GM19238 (cell line): ENCODE data around the gene CCL7.

ENCODE experiments used
- DNase-seq: peaks from one replicate; pipeline ENCODE4 v3.0.0; 2011; ENCODE audit warnings: low spot score; ENCODE audit not compliant: insufficient read length

CCL7 gene

DNA sequence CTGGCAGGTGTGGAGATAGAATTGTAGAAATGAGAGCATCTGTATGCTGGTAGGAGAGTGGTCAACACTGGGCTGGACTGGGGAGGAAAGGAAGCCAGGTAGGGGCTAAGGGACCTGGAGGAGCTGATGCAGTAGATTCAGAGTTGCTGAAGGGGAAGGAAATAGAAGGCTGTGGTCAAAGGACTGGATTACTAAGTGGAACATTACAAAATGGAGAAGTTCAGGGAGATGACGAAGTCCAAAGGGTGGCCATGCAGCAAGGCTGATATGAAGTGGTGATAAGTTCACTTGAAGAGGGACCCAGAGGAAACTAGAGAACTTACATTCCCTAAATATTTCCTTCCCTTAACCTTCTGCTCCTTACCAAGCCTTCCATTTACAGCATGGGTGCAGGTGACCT is 23.6 kb upstream of the CCL7 start:
- no peak for DNase-seq

DNA sequence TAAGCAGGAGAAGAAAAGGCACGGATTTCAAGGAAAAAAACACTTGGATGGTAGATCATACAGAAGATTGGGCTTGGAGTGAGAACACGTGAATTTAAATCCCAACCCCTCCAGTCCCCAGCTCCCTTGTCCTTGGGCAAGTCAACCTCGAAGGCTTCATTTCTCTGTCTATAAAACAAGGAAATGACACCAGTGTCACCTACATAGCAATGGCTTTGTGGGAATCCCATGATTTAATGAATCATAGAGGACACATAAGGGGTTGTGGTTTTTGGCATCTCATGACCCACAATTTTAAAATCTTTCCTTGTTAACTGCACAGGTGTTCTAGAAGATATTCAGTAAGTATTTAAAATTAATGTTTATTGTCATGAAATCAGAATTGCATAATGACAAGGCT is 23.1 kb upstream of the CCL7 start:
- no peak for DNase-seq

DNA sequence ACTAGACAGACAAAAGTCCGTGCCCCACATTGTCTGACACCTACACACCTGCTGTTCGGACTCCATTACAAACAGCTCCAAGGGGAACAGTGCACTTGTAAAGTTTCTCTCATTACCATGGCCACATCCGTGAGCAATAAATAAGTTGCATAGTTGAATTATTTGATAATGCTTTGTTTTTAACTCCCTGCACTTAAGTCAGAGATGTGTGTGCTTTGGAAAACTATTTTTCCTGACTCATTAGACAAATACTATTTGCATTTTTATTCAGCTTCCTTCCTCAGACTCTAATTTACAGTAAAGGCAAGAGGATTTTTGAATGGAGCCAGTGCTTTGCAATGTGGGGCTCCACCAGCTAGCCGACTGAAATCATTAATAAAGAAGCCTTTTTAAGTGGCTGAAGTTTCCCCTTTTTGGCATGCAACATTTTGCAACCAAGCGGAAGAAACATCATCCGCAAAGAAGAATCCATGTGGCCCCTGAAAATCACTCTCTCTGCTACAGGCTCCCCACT is 21.5 kb upstream of the CCL7 start:
- DNase-seq: no peak

DNA sequence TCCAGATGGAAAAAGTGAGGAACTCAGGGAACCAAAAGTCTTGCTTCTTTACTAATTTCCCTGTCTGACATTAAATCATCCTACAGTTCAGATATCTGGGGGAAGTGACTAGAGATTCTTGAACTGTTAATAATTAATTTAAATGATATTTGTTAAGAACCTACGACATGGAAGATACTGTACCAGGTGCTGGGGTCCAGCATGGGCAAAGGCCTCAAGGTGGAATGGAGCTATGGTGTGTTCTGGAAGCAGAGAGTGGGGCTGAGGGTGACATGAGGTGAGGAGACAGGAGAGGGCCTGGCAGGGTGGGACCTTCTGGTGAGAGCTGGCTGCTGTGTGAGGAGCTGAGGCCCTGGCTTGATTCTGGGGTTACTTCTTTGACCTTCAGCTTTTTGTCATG is 21.0 kb upstream of the CCL7 start:
- no peak for DNase-seq

DNA sequence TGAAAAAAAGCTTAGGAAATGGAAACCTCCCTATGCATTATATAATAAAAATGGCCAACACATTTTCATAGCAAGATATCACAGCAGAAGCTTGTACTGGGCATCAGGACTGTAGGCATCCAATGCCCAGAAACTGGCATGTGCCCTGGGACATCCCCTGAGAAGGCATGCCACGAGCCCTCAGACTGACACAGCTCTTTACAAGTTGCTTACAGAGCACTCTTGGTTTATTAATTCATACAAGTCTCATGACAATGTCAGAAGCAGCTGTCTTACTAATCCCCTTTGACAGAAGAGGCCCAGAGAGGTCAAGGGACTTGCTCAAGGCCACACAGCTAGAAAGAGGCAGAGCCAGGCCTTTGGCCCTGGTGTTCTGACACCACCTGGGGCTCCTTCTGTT is 20.5 kb upstream of the CCL7 start:
- DNase-seq: no peak

DNA sequence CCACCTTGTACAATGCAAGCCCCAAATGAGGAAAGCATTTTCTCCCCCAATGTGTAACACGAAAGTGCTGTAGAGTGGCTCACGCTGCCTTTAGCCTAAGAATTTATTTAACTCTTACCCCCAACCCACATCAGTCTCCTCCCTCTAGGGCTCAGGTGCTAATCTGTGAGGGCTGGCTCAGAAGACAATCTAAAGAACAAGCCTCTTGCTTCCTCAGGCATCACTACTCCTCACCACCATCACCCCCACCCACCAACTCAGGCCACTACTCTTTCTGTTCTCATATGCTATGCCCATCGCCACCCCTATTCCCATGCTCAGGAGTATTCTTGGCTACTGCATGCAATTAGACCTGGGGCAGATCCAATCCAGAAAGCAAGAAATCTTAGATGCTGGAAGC is 18.8 kb upstream of the CCL7 start:
- DNase-seq: no peak

DNA sequence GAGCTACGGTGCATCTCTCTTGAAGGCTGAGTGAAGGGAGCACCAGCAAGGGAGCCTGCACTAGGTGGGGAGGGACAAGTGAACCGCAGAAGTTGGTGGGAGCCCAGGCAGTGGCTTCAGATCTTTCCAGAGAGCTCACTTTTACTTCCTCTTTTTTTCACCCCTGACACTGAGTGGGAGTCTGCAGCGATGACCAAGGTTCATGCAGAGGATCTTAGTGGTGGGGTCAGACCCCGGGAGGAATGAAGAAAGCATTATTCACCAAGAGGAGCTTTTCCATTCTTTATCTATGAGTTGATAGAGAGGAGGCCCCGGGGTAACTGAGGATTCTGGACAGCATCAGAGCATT is 18.0 kb upstream of the CCL7 start:
- DNase-seq: peak; percentile 13

DNA sequence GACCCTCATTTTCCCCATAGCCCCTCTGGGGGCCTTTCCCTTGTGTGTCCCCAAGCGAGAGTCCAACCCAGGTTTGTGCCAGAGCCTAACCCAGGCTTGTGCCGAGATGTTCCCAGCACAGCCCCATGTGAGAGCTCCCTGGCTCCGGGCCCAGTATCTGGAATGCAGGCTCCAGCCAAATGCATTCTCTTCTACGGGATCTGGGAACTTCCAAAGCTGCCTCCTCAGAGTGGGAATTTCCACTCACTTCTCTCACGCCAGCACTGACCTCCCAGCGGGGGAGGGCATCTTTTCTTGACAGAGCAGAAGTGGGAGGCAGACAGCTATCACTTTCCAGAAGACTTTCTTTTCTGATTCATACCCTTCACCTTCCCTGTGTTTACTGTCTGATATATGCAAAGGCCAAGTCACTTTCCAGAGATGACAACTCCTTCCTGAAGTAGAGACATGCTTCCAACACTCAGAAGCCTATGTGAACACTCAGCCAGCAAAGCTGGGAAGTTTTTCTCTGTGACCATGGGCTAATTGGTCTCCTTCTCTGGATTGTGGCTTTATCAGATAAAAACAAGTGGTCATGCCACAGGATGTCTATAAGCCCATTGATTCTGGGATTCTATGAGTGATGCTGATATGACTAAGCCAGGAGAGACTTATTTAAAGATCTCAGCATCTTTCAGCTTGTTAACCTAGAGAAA is 17.4 kb upstream of the CCL7 start:
- no peak for DNase-seq

DNA sequence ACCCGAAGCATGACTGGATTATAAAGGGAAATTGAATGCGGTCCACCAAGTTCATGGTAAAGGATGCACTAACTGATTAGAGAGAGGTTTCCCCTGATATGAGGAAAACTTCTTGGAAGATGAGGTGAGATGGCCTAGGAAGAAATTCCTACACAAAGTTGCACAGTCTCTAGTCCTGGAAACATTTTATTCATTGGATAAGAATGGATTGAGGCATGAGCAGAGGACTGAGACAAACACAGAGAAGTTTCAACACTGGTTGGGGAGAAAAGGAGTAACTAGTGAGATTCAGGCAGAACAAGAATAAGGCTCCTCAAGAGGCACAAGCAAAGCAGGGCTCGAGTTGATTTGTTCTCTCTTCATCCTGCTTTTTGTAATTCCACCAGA is 16.9 kb upstream of the CCL7 start:
- no peak for DNase-seq

DNA sequence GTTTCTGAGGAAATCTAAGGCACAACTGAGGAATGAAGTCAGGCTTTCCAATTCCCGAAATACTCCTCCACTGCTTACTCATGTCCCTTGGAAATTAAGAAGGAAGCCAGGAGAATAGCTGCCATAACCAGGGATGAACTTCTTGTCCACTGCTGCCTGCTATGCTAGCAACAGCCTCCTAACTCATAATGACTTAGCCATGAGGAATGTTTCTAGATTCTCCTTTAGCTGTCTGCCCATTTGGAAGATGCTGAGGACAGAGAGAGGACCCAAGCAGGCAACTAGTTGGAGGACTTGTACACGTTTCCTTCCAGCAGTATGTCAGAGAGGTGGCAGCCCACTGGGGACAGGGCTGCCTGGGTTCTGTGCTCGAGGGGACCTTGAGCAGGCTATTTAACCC is 15.9 kb upstream of the CCL7 start:
- DNase-seq: no peak

DNA sequence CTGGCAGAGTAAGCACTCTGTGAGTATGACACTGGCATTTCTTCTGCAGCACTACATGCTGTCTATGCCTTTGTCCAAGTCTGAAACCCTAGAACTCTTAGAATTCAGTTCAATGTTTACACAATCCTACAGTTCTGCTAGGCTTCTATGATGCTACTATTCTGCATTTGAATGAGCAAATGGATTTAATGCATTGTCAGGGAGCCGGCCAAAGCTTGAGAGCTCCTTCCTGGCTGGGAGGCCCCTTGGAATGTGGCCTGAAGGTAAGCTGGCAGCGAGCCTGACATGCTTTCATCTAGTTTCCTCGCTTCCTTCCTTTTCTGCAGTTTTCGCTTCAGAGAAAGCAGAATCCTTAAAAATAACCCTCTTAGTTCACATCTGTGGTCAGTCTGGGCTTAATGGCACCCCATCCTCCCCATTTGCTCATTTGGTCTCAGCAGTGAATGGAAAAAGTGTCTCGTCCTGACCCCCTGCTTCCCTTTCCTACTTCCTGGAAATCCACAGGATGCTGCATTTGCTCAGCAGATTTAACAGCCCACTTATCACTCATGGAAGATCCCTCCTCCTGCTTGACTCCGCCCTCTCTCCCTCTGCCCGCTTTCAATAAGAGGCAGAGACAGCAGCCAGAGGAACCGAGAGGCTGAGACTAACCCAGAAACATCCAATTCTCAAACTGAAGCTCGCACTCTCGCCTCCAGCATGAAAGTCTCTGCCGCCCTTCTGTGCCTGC is 15.2 kb upstream of the CCL7 start, which contains the start of gene CCL2:
Gene CCL2 (plus strand): TSS at position 635 of the 730 bp plus-strand sequence. CDS start 65 bp downstream, at position 700.
- no peak for DNase-seq

DNA sequence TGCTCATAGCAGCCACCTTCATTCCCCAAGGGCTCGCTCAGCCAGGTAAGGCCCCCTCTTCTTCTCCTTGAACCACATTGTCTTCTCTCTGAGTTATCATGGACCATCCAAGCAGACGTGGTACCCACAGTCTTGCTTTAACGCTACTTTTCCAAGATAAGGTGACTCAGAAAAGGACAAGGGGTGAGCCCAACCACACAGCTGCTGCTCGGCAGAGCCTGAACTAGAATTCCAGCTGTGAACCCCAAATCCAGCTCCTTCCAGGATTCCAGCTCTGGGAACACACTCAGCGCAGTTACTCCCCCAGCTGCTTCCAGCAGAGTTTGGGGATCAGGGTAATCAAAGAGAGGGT is 14.7 kb upstream of the CCL7 start:
- DNase-seq: no peak

DNA sequence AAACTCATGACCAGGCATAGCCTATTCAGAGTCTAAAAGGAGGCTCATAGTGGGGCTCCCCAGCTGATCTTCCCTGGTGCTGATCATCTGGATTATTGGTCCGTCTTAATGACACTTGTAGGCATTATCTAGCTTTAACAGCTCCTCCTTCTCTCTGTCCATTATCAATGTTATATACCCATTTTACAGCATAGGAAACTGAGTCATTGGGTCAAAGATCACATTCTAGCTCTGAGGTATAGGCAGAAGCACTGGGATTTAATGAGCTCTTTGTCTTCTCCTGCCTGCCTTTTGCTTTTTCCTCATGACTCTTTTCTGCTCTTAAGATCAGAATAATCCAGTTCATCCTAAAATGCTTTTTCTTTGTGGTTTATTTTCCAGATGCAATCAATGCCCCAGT is 14.2 kb upstream of the CCL7 start:
- no peak for DNase-seq

DNA sequence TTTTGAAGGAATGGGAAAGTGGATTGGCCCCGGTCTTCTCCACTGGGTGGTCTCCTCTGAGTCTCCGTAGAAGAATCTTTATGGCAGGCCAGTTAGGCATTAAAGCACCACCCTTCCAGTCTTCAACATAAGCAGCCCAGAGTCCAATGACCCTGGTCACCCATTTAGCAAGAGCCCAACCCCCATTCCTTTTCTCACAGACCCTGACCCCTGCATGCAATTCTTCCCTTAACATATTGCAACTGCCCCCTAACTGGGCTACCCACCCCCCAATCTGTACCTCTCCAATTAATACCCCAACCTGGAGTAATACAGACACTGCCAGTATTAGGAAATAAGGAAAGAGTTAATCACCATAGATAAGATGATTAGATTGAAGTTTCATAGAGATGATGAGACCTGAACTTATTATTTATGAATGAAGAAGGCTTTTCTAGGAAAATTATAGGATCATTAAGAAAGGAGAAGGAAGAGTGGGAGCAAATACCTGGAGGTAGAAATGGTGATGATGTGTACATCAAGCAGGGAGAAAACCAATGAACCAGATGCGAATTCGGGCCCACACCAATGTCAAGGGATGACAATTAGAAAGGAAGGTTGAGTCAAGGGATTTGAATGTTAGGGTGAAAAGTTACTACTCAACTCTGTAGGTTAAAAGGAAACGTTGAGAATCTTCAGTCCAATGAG is 12.6 kb upstream of the CCL7 start:
- no peak for DNase-seq

DNA sequence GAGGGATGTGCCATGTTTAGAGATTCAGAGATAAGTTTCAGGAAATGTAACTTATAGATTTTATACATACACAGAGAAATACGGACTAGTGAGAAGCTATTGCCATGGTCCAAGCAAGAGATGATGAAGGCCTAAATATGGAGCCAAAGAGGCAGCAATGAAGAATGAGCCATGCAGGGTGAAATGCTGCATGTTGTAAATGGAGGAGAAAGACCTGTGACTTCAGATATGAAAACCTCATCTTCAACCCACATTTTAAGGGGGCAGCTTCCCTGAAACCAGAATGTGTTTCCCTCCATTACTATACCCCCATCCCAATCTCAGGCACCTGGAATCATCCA is 12.1 kb upstream of the CCL7 start:
- no peak for DNase-seq

DNA sequence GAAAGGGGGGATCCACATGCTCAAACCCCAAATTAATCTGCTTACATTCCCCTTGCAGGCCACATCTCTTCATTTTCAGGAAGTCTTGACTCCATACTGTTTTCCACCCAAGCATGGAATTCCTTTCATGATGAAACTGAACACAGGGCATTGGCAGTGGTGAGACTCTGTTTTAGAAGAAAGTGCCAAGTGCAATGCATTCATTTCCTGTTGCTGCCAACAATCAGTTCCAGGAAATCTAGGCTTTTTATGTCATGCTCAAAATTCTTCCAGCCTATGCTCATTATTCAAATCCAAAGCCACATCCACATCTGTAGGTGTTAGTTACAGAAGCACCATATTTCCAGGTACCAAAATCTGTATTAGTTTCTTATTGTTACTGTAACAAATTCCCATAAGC is 10.9 kb upstream of the CCL7 start:
- no peak for DNase-seq

DNA sequence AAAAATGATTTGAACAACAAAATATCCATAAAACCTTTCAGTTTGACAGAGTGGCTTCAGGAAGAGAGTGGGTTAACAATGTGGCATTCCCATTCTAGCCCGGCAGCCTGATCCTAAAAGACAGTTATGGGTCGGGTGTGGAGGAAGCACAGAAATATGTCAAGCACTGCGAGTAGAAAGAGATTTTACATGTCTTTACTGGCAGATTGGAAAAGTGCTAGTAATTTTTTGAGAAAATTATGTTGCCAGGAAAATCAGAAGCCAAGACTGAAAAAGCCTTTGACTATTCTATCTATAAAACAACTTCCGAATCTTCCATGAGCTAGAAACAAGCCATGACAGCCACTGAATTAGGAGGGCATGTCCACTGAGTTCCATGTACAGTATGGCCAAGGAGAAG is 9.2 kb upstream of the CCL7 start:
- DNase-seq: no peak

DNA sequence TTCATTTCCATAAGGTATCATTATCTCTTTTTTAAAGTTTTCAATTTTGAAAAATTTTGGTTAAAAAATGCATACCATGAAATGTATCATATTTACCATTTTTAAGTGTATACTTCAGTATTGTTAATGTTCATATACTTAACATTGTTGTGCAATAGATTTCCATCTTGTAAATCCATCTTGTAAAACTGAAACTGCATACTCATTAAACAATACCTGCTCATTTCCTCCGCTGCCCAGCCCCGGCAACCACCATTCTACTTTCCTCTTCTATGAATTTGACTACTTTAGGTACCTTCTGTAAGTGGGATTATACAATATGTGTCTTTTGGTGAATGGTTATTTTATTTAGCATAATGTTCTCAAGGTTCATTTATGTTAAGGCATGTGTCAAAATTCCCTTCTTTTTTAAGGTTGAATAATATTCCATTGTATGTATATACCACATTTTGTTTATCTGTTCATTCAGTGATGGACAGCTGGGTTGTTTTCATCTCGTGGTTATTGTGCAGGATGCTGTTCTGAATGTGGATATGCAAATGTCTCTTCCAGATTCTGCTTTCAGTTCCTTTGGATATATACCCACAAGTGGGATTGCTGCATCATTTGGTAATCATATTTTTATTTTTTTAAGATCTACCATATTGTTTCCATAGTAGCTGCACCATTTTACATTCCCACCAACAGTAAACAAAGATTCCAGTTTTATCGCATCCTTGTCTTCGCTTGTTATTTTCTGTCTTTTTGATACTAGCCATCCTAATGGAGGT is 8.3 kb upstream of the CCL7 start:
- DNase-seq: no peak

DNA sequence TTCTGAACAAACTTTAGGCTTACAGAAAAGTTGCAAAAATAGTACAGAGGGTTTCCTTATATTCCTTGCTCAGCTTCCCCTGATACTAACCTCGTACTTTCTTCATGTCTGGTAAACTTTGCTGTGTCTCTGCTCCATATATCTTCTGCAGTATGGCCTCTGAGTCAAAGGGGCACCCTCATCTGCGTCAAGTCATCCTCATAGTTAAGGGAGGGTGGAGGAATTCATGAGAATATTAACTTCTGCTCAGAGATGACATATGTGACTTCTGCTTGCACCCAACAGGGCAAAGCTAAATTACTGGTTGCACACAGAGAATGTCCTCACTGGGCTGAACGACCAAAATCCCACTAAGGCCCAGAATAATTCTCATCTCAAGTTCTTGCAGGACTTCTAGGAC is 4.3 kb upstream of the CCL7 start:
- no peak for DNase-seq

DNA sequence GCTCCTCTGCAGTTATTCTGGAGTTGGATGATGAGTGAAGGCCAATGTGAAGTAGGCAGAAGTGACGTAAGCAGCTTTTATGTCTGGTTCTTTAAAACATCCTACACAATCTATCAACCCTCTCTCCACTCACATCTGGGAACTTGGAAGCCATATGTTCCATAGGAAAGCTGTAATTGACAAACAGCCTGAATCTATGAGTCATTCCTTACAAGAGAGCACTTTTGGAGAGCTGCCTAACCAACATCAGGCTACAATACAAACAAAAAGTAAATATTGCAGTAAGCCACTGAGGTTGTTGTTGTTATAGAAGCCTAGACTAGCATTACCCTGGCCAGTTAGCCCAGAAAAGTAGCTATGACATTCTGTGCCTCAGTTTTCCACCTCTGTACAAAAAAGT is 5.9 kb downstream of the CCL7 start:
- DNase-seq: no peak

DNA sequence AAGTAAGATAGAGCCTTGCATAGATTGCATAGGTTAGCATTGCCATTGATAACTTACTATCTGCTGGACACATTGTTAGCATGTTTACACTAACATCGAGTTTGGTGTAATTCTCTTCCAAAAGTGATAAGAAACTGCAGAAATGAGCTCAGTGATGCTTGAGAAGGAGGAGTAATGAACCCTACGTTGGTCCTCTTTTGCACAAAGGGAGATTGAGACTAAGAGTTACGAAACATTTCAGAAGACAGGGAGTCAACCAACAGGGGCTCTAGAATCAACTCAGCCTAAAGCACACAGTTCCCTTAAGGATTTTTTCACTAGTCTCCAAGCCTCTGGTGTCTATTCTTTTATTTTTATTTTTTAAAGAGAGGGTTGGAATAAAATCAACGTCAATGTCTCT is 6.8 kb downstream of the CCL7 start:
- DNase-seq: no peak

DNA sequence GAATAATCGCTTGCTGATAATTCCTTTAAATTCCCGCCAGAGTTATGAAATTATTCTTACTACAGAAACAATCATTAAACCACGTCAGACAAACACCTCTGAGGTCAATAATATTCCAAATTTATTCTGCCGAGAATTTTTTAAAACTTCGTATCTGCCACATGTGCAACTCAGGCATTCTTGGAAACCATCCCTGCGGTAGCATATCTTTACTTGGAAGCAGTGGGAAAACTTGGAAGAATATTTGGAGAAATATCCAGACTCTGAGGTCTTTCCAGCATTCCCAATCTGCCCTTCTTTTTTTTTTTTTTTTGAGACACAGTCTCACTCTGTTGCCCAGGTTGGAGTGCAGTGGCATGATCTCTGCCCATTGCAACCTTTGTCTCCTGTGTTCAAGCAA is 13.6 kb downstream of the CCL7 start:
- no peak for DNase-seq
